Coronary artery (tissue), 2 donors: ENCODE data around the gene AKR1A1.

Experiments
- DNase-seq: peaks from one replicate; pipeline ENCODE4 v3.0.0-alpha.2; 2017; ENCODE audit warnings: low spot score
- H3K27ac ChIP-seq, 2 donors: fragments of 200-600 bp; sonication (generic); one replicate each; pipeline ENCODE4 v1.5.1; 2016 to 2019
- H3K4me3 ChIP-seq: fragments of 200-600 bp; sonication (generic); 2 replicates; pipeline ENCODE4 v1.5.1; 2016; ENCODE audit warnings: mild to moderate bottlenecking, moderate library complexity
- TF ChIP-seq, protein P1 (sequence below): fragments of 200-600 bp; sonication (generic); IDR thresholded peaks from one replicate; pipeline ENCODE4 v1.5.1; 2019; ENCODE audit warnings: antibody characterized with exemption

AKR1A1 gene

DNA sequence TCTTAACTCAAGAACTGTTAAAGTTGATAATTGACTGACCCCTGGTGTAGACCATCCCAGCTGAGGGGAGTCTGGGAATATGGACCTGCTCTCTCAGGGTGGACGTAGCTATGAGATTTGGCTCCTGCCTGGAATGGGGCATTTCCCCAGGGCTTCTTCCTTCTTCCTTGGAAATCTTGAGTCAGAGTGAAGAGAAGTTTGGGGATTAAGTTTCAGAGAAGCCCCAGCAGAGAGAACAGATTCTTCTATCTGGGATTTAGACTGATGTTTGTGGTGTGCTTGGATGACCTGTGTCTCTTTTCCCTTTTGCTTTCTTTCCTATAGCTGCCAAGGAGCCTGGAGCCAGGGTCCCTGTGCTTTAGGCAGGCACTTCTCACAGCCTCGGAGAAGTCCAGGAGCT, 13.2 kb downstream of the AKR1A1 start:
- no peak overlapping the region for H3K27ac ChIP-seq
- DNase-seq = no peak
- TF ChIP-seq, protein P1, sequence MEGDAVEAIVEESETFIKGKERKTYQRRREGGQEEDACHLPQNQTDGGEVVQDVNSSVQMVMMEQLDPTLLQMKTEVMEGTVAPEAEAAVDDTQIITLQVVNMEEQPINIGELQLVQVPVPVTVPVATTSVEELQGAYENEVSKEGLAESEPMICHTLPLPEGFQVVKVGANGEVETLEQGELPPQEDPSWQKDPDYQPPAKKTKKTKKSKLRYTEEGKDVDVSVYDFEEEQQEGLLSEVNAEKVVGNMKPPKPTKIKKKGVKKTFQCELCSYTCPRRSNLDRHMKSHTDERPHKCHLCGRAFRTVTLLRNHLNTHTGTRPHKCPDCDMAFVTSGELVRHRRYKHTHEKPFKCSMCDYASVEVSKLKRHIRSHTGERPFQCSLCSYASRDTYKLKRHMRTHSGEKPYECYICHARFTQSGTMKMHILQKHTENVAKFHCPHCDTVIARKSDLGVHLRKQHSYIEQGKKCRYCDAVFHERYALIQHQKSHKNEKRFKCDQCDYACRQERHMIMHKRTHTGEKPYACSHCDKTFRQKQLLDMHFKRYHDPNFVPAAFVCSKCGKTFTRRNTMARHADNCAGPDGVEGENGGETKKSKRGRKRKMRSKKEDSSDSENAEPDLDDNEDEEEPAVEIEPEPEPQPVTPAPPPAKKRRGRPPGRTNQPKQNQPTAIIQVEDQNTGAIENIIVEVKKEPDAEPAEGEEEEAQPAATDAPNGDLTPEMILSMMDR = no peak

DNA sequence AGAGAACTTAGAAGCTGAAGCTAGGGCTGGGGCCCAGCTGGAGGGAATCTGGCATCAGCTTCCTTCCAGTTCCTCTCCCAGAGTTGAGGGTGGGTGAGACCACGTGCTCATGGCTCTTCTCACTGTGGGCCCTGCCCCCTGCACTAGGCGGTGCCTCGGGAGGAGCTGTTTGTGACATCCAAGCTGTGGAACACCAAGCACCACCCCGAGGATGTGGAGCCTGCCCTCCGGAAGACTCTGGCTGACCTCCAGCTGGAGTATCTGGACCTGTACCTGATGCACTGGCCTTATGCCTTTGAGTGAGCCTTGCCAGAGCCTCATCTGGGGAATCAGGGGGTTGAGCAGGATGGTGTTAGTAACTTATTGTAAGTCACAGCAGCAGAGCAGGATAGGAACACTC, 16.1 kb downstream of the AKR1A1 start:
- TF ChIP-seq, protein P1 = no peak
- peak; percentile 75 for DNase-seq
- Histone ChIP-seq H3K4me3 (no peak overlapping the region), H3K27ac (peak overlapping the region in 1 of 2 donors; percentile 35)

More for the DNA sequence above, 13.2 kb downstream of the AKR1A1 start:
- no peak overlapping the region for H3K4me3 ChIP-seq

DNA sequence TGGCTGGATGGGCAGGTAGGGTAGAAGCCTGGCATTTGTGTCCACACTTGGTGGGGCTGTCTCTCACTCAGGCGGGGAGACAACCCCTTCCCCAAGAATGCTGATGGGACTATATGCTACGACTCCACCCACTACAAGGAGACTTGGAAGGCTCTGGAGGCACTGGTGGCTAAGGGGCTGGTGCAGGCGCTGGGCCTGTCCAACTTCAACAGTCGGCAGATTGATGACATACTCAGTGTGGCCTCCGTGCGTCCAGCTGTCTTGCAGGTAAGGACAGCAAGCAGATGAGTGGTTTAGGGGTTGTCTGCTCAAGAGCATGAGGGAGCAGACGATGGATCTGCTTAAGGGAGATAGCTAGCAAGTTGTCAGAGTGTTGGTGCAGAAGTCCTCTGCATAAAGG, 17.3 kb downstream of the AKR1A1 start:
- TF ChIP-seq, protein P1 = no peak
- H3K4me3 ChIP-seq = no peak overlapping the region
- DNase-seq = no peak
- H3K27ac ChIP-seq = no peak overlapping the region

DNA sequence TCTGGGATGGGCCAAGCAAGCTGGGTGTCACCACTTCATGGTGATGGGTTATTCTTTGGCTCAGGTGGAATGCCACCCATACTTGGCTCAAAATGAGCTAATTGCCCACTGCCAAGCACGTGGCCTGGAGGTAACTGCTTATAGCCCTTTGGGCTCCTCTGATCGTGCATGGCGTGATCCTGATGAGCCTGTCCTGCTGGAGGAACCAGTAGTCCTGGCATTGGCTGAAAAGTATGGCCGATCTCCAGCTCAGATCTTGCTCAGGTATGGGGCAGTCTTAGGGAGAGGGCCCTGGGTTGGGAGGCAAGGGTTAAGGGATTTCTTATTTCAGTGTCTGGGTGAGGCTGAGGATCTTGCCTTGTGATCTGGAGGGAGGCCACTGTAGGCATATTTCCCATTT, 17.8 kb downstream of the AKR1A1 start:
- no peak for DNase-seq
- H3K4me3 ChIP-seq = no peak overlapping the region

DNA sequence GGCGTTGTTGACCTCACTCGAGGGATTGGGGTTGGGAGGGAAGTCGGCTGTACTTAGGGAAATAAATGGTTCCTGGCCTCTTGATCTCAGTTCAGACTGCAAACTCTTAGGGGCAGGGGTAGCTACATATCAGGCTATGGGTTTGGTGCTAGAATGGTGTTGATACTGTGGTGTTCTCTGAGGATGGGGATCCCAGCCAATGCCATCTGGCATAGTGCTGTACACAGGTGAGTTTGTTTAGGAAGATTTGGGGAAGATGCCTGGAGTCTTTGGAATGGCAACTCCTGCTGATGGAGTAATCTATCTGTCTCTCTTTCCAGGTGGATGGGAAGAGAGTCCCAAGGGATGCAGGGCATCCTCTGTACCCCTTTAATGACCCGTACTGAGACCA, 18.9 kb downstream of the AKR1A1 start:
- Histone ChIP-seq H3K27ac (peak overlapping the region in 1 of 2 donors; percentile 60), H3K4me3 (no peak overlapping the region)
- TF ChIP-seq, protein P1 = no peak
- no peak for DNase-seq

More for the DNA sequence above, 17.8 kb downstream of the AKR1A1 start:
- no peak overlapping the region for H3K27ac ChIP-seq
- TF ChIP-seq, protein P1 = no peak

DNA sequence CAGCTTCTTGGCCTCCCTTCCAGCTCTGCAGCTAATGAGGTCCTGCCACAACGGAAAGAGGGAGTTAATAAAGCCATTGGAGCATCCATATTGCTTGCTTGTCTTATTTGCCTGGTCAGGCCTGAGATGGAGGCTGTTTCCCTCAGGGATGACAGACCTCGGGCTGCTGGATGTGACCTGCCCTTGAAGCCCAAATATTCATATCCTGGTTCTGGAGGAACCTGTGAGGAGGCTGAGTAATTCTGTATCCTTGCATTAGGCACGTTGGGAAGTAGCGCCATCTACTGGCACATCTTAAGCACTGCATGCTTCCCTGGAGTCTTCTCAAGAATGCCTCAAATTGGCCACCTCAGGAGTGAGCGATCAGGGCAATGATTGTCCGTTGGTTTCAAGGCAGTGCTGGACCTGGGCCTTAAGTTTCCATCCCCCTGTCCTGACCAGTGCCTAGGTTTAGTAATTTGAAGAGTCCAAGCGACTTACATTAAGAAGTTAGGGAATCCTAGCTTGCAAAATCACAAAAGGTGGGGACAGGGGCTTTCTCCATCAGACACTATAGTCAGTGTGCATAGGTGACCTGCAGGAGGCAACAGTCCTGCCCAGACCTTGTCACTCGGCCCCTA, 19.4 kb downstream of the AKR1A1 start:
- peak; percentile 77 for DNase-seq
- Histone ChIP-seq H3K27ac (peak overlapping the region in 1 of 2 donors; percentile 60), H3K4me3 (no peak overlapping the region)
- TF ChIP-seq, protein P1 = peak; percentile 93

DNA sequence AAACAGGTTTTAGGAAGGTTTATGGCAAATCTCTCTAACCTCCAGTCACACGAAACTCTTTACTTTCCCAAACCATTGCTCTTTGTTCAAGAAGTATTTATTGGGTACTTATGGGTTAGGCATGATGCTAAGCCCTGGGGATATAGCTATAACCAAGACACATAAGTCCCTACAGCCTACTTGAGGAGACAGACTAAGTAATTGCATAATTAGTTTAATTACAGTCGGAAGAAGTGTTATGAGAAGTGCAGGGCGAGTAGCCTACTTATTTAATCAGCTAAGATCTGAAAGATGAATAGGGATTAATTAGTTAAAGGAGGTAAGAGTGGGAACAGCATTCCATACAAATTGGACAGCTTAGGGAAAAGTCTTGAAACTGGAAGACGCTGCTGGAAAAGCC, 20.0 kb downstream of the AKR1A1 start:
- DNase-seq = no peak
- Histone ChIP-seq H3K4me3 (no peak overlapping the region), H3K27ac (no peak overlapping the region)
- TF ChIP-seq, protein P1 = no peak
